GM12874 (cell line): ENCODE results near the gene PNKP.

Experiments
- CTCF ChIP-seq: IDR thresholded peaks from 2 replicates; pipeline ENCODE4 v1.5.1; 2011; ENCODE audit warnings: low read depth, mild to moderate bottlenecking, control low read depth, low read length, moderate library complexity; ENCODE audit not compliant: insufficient read depth

The PNKP gene

DNA sequence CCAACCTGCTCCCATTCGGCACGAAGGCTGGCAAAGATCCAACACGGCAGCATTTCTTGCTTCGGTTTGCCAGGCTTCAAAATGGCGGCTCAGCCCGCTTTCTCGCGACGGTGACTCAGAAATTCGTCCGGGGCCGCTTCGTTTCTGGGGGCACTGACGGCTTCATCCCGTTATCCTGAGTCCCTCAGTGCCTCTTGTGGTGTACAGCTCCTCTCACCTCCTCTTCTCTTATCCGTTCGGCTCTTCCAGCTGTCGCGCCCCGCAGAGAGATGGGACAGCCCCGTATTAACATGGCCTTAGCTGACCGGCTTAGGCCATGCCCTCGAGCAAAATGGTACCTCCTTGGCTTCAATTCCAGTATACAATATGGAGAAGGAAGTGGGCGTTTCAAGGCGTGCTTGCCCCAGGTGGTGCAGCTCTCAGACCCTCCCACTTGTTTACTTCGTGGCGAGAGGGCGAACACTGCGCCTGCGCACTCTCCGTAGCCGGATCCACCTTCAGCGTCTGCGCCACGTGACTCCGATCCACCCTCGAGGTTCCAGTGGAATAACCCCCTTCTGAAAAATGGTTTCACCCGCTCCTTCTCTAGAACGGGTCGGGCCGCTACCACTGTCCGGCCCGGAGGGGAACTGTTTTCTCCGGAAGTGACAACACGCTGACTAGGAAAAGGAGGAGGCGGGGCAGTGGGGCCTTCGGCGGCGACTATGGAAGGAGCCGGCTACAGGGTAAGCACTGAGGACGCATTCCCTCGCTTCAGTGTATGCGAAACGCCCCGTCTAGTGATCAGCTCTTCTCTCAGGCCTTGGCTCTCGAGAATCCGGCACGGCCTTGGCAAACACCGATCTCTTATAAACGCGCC, 9.9 kb upstream of the PNKP start, which contains the start of the genes AKT1S1 and TBC1D17:
Gene AKT1S1 (minus strand): TSS at position 336 of the 859 bp plus-strand sequence. CDS start 4,060 bp downstream, outside the sequence.
Gene TBC1D17 (plus strand): TSS at position 683 of the 859 bp plus-strand sequence. CDS start 22 bp downstream, at position 705.
- TF ChIP-seq CTCF = no peak

GRCh38 chr19:49876422-49877019, 9.1 kb upstream of the PNKP start:
- no peak for TF ChIP-seq CTCF

- no peak for TF ChIP-seq CTCF
Observed at GRCh38 chr19:49875857-49876421, 8.6 kb upstream of the PNKP start.

DNA sequence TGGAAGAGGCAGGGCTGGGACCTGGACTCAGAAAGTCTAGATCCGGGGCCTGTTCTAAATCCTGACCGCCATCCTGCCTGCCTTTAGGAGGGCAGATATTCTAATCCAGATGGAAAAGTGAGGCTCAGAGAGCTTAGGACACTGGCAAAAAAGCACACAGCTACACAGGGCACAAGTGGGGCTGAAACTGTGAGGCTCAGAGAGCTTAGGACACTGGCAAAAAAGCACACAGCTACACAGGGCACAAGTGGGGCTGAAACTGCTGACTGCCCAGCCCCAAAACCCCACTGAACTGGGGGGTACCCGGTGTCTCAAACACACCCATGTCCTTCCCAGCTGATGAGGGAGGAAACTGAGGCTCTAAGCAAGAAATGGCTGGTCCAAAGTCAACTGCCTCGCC, 7.8 kb upstream of the PNKP start:
- no peak for TF ChIP-seq CTCF

DNA sequence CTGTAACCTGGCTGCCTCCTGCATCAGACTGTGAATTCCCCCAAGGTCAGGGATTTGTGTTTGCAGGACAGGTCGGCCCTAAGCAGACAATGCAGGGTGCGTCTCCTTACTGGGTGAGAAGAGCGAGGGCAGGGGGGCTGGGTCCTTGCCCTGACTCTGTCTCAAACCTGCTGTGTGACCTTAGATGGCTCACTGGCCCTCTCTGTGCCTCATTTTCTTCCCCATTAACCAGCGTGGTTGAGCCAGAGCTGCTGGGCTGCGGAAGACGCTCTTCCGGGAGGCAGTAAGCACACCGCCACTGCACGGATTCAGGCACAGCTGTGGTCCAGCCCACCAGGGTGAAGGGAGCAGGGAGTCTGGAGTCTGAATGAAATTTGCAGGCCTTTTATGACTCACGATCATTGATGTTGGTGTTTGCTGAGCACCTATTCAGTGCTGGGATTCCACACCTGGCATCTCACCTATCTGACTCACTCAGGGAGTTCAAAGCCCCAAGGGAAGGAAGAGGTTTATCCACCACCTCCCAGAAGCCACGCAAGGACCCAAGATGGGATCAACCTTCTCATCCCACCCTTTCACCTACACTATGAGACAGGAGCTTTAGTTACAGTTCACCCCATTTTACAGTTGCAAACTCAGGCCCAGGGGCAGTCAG, 7.3 kb upstream of the PNKP start:
- no peak for TF ChIP-seq CTCF

DNA sequence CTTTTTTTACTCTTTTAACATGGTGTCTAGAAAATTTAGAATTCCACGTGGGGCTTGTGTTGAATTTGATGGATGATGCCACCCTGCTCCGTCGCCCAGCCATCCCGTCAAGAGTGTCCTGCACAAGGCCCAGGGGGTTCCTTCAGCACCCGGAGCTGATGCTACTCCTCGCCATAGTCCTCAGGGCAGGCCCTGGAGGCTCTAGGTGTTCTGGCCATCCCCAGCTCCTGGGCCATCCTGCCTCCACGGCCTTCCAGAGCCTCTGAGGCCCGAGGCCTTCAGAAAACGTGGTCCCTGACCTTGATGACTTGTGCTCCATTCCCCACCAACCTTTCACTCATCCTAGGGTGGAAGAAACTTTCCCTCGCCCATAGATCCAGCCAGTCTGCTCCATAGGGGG, 6.5 kb upstream of the PNKP start:
- no peak for TF ChIP-seq CTCF

DNA sequence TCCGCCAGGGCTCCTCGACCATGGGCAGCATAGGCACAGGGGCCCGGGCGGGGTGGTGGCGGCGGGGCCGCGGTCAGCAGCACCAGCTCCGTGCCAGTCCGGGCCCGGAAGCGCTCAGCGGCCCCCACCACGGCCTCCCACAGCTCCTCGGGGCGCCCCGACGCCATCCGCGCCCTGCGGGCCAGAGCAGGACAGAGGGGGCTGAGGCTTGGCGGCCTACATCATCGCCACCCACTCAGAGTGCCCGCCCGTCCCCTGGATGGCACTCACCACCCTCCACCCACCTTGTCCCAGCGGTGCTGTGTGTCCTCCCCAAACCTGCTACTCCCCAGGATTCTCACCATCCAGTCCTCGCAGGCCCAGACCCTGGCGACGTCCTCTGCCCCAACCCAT, 5.7 kb upstream of the PNKP start:
- no peak for TF ChIP-seq CTCF
